Endometrial microvascular endothelial cells (primary cell): ENCODE results near the gene LSM5. TPM values are rescaled to one million over a fixed set of nuclear protein-coding genes. Genes with fewer than 3 reads are reported as not detected.

Source experiments
- in situ Hi-C: cut with HindIII; loops from 2 replicates; pipeline ENCODE4 v1.10.0; 2017; ENCODE audit warnings: low sequenced_read_pairs, low pct_unique_long_range_greater_than_20kb; ENCODE audit errors: inconsistent ontology term
- total RNA-seq: library from RNA; depleted of rRNA; stranded (reverse); fragments of >200 nt; gene quantifications from one replicate; pipeline ENCODE4 v1.2.3, GENCODE V29; 2015; ENCODE audit errors: inconsistent ontology term

Gene LSM5
- 20.7 TPM for total RNA-seq

DNA sequence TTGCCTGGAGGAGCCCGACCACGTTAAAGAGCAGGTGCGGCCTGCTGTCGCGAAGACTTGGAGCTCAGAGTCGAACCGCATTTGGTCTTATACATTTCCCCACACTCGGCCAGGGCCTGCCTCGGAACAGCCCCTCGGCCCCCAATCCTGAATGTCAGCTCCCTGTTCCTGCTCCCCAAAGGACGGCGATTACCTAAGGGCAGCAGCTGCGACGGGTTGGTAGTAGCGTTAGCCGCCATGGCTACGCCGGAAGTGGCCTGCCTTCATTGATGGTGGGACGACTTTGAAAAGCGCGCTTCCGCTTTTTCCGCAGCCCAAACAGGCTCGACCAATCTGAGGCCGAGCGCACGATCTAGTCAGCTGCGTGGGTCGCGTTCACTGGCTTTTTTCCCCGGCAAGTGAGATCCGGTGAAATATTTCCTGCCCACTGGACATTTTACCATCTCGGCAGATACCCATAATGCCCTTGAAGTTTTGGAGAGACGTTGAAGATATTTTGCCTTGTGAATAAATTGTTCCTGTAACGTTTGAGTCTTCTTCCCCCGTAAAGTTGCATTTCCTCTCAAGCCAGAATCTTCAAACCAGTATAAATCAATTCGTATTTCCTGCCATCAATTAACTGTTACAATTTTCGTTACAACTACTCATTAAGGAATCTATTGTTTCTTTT is at the start of gene LSM5:
TSS of gene LSM5 (minus strand) at position 254 of the 670 bp plus-strand sequence. CDS start at position 239, 15 bp downstream.
- in situ Hi-C loops, result no loop called here

DNA sequence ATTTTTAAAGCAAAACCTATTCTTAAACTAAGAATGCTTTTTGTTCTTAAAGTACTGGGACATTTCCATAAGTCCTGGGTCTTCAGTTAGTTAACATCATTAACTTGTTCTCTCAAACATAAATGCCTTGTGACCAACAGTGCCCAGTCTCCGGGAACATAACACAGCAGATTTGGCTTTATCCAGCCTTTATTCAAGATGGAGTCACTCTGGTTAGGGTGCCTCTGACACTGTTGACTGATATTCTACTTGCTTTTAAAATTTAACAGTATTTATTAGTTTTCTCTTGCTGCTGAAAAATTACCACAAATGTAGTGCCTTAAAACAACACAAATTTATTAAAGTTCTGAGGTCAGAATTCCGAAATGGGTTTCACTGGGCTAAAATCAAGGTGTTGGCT is 49.2 kb upstream of the LSM5 start:
- in situ Hi-C loops, result no loop called here

DNA sequence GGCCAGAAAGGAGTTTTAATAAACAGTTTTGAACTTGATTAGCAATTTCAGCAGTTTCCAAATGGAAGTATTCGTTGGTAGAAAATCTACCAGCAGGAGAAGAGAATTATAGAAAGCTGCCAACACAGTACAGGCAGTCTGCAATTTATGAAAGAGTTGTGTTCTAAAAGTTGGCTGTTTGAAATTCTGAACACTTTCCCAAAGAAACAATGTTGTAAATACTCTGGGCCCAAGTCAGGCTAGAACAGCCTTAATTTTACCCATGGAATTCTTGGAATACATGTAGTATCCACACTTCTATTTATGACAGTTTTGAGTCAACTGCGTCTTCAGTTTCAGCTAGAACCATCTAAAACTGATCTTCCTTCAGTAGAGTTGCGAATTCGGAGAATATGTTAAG is 47.6 kb upstream of the LSM5 start:
- in situ Hi-C loops, result no loop called here

DNA sequence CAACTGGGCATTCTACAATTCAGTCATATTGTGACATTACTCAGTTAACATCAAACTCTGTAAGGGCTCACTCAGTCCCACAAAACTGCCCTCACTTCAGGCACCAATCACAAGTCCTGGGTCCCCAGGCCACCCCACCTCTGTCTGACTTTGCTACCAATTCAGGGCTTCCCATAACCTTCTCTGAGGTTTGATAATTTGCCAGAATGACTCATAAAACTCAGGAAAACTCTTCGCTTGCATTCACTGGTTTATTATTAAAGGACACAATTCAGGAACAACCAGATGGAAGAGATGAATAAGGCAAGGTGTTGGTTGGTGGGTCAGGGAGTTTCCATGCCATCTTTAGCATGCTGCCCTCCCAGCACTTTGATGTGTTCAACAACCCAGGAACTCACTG is 46.4 kb upstream of the LSM5 start:
- in situ Hi-C loops, result no loop called here

DNA sequence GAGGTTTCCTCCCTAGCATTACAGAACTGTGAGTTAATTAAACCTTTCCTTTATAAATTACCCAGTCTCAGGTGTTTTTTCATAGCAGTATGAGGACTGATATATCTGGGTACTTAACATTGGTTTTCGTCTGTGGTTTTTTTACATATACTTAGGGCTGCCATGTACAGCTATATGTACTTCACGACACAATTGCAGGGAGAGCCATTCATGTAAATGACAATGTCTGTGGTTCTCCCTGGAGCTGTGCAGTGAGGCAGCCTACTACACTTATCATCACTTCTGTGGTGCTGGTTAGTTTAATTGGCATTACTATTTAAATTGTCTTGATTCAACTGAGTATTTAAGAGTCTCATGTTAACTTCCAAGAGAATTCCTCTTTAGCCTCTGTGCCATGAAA is 45.8 kb upstream of the LSM5 start:
- in situ Hi-C loops, result no loop called here

DNA sequence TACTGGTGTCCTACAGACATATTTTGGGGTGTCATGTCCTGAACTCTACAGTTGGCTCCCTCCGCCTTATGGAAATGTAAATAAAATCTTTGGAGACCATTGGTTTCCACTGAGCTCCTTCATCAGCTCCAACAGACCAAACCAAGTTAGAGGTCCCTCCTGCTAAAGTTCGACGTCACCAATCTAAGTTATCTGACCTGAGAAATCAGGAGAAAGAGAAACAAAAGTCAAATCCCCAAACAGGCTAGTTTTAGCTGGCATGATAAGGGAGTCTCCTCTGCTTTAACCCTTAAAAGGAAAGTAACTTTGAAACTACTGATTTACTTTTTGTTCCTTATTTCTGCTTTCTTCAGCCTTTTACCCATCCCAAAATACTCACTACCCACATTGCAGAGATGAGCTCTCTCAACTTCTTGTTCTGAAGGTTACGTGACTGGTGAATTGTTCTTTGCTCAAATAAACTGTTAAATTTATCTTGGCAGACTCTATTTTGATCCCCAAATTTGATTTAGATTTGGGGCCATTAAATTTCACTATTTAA is 45.1 kb upstream of the LSM5 start:
- in situ Hi-C loops, result no loop called here

DNA sequence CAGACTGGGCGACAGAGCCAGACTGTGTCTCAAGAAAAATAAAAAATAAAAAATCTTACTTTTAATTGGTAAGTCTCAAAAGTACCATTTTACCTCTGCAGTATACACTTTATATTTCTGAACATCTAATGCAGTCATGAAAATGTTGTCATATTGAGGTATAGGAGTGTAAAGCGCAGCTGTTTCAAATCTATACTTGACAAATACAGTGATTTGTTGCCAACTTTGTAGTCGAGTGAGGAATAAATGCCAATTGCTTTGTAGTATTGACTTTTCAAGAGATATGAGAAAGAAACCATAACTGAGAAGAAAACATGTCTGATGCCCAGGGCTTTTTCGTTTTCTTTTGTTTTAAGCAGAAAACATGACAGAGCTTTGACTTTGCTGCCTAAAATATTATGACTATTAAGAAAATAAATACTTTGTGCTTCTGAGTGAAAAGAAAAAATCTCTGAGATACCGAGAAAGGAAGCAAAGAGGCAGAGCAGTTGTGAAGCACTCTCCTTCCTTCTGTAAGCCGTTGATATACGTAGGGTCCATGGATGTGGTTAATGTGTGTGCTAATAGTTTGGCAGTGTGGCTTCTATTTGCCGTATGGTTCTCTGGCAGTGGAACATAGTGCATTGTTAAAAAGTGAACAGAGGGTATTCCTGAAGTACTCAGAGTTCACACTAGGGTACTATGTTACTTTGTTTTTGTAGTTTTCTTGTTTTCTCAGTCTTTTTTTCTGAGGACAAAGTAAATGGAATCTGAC is 43.3 kb upstream of the LSM5 start:
- in situ Hi-C loops, result no loop called here

DNA sequence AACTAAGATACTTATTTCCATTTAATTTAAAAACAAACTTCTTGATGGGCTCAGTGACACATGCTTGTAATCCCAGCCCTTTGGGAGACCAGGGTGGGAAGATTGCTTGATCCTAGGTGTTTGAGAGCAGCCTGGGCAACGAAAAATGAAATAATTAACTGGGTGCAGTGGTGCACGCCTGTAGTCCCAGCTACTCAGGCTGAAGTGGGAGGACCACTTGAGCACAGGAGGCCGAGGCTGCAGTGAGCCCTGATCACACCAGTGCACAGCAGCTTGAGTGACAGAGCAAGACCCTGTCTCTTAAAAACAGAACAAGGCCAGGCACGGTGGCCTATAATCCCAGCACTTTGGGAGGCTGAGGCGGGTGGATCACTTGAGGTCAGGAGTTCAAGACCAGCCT is 42.5 kb upstream of the LSM5 start:
- in situ Hi-C loops, result no loop called here

DNA sequence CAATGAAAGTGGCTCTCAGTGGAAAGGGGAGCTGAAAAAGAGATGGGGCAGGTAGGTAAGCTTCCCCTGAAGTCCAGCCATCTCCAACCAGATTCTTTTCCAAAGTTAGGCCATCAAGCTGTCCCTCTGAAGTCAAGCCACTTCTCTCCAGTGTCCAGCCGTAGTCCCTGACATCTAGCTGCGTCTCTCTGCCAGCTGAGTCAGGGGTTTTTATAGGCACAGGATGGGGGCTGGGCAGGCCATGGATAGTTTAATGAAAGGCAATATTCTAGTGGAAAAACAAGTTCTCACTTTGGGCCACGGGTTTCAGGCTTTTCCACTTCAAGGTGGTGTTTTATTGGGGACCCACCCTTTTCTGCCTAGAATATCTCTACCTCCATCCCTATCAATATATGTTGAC is 41.9 kb upstream of the LSM5 start:
- in situ Hi-C loops, result no loop called here

DNA sequence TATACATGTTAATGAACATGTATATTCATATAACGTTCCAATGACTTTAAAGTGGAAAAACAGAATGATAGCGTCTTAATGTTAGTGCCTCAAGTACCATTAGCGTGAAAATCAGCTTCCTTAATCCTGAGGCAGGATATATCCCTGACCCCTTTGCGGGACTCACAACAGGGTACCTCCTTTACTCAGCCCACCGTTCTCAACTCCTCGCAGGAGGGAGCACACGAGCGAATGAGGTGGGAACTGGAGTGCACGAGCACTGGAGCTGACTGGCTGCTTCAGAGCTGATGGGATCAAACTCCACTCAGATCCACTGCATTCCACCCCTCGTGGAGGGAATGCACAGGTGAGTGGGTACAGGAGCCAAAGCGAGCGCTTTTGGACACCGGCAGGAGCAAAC is 41.2 kb upstream of the LSM5 start:
- in situ Hi-C loops, result no loop called here

DNA sequence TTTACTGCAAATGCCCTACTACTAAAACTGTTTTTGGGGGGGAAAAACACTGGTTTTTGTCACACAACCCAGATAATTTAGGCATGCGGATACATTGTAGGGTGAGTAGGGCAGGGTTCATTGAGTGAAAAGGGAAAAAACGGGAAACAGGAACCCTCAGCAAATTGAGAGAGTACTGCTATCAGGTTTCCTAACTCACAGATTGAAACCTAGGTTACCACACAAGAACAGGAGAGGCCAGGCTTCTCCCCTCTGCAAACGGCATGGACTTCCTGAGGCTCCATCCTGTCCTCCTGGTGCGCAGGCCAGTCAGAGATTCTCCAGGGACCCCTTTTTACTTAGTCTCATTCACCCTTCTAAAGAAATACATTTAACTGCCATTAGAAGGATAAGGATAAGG is 35.7 kb upstream of the LSM5 start:
- in situ Hi-C loops, result no loop called here

DNA sequence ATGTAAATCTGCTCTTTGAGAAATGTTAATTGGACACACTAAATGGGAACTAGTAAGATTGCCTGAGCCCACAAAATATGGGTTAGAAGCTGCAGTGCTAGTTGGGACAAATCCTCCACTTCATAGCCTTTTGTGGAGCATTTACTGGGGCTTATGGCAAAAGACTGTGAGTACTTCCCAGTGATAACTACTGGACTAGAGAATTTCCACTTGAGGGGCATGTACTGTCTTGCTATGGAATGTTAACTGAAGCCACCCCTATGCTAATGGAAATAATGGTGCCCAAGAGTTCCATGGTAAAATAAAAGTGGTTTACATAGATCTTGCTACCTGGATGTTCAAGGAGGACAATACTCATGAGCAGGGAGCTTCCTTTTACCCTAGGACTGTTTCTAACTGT is 34.5 kb upstream of the LSM5 start:
- in situ Hi-C loops, result no loop called here

DNA sequence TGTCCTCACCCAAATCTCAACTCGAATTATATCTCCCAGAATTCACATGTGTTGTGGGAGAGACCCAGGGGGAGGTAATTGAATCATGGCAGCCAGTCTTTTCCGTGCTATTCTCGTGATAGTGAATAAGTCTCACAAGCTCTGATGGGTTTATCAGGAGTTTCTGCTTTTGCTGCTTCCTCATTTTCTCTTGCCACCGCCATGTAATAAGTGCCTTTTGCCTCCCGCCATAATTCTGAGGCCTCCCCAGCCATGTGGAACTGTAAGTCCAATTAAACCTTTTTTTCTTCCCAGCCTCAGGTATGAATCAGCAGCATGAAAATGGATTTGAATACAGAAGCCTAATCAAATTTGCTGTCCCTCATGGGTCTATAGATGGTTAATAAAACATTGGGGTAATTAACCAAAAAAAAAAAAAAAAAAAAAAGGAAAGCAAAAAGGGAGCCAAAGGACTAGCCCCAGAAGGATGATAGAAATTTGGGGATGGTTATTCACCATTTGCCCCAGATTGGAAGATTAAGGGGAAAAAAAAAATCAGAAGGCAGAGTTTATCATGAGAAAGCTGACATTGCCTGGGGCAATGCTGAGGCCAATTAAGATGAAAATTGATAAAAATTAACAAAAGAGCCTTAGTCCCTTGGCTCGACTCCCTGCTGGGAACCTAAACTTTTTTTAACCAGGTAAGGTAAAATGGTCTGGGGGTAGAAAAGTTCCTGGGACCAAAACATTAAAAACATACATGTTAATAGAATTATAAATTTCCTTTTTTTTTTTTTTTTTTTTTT is 32.8 kb upstream of the LSM5 start:
- in situ Hi-C loops, result no loop called here

DNA sequence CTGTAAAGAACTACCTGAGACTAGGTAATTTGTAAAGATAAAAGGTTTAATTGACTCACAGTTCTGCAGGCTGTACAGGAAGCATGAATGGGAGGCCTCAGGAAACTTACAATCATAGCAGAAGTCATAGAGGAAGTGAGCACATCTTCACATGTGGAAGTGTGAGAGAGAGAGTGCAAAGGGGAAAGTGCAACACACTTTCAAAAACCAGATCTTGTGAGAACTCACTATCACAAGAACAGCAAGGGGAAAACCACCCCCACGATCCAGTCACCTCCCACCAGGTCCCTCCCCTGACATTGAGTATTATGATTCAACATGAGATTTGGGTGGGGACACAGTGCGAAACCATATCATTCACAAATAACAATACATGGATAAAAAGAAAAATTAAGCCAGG is 29.6 kb upstream of the LSM5 start:
- in situ Hi-C loops, result no loop called here

DNA sequence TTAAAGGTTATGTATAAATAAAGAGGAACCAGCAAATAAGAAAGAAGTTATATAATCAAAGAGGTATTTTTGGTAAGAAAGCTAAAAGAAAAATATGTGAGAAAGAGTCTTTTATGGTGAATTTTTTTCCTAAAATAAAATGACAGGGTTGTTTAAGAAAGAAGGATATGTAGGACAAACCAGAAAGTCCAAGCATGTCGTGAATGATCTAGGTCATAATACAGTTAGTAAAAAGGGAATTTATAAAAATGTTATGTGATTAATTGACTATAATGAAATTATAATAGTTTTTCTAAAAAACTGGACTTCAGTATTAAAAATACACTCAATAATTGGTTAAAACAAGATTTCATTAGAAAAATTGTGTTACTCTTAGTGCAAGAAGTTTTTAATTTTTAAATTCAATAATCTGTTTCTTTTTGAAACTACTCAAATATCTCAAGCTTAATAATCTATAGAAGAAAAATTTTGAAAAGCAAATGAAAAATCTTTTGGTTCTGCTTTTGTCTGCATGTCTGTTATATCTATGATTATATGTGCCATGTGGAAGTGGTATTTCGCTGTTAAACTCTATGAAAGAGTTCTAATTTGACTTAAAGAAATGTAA is 28.5 kb upstream of the LSM5 start:
- in situ Hi-C loops, result no loop called here

DNA sequence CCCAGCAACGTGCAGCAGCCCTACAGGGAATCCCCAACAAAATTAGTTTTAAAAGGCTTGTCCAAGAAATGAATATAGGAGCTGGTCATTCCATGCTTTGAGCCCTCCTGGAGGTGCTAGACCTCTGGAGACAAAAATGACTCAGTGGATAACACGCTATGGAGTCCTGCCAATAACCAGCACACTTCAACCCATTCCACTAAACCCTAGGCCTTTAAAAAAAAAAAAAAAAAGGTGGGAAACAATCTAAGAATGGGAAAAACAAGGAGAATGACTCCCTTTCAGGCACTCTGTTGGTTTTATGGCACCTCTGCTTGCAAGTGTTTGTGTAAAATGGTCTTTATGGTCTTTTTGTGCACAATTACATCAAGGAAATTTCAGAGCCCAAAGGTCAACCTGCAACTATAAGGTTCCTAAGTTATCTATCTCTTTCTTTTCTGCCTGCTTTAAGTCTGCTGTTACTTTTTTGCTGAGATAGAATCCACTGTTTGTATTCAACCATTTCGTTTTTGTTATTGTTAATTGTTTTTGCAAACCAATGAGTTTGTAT is 26.4 kb upstream of the LSM5 start:
- in situ Hi-C loops, result no loop called here

DNA sequence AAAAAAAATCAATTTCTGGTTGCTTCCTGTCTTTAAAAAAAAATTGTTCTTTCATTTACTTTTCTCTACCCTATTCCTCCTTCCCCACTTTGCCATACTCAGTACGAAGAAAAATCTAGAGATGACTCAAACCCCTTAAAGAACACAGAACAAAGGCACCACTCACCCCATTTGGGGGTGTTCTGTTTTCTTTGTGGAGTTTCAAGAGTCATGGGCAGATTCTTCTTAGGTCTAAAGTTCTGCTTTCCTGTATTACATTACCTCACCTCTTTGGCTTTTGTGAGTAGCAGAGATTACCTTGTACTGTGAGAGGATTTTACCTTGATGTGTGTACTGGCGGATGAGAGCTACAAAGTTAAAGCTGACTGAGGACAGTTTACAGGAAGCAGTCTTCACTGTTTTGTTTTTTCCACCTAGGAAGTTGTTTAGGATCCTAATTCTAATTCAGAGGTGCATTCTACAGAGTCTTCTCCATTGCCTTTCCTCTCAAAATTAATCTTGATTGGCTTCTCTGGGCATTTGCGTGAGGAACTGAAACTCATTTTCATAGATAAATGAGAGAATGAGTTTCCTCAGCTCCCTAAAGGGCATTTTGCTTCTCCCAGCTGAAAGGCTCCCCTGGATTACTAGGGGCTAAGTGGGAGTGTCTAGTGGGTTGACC is 25.8 kb upstream of the LSM5 start:
- in situ Hi-C loops, result no loop called here

DNA sequence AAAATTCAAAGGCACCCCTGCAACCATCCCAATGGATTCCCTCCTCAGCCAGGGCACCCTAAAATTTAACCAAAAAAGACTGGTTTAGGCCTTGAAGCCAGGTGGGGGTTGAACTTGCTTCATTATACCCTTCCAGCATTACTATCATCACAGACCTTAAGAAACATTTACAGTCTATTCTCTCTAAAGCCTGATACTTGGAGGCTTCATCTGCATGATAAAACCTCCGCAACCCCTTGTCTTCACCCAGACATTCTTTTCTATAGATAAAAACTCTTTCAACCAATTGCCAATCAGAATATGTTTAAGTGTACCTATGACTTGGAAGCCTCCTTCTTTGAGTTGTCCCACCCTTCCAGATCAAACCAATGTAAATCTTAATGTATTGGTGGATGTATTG is 23.0 kb upstream of the LSM5 start:
- in situ Hi-C loops, result no loop called here

DNA sequence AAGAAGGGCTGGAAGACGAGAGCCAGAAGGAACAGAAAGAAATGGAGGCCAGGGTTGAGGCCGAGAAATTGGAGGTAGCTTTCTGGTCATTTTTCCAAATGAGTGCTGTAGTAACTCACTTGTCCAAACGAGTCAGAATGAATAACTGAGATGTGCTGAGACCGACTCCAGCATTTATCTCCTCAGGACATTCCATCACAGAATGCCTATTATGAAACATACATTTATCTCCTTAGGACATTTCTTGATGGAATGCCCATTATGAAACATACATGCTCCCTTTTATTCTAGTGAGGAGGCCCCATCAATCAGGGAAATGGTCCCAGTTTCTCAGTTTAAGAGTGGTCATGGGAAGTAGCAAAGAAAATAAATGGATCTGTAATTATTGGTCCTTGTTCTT is 21.6 kb upstream of the LSM5 start:
- in situ Hi-C loops, result no loop called here
